Heart left ventricle (tissue), 16 donors: ENCODE data around the gene CNN3. TPM values are rescaled to one million over a fixed set of nuclear protein-coding genes. Genes with fewer than 3 reads are reported as not detected.

Source experiments
- ATAC-seq, 4 donors: fragments of 200-7000 bp; cut with Tn5 transposase; one replicate each; pipeline ENCODE4 v1.9.1; 2020 to 2022; ENCODE audit warnings: moderate library complexity in 4 of 4, mild to moderate bottlenecking in 3 of 4, moderate number of reproducible peaks in 1 of 4
- DNase-seq, 5 donors: peaks; one replicate each; pipeline ENCODE4 v3.0.0-alpha.2; 2020
- H3K27ac ChIP-seq, 12 donors: fragments of 200-600 bp; sonication (generic) in 4 of 12; one replicate each; pipeline versions ENCODE4 v1.5.0 to v1.8.0; 2016 to 2022; ENCODE audit warnings: mild to moderate bottlenecking in 2 of 12
- H3K27me3 ChIP-seq, 9 donors: fragments of 200-600 bp; sonication (generic) in 2 of 9; one replicate each; pipeline versions ENCODE4 v1.5.1 to v1.8.0; 2016 to 2022; ENCODE audit warnings: mild to moderate bottlenecking in 3 of 9
- H3K36me3 ChIP-seq, 9 donors: fragments of 200-600 bp; sonication (generic) in 2 of 9; one replicate each; pipeline versions ENCODE4 v1.5.0 to v1.8.0; 2018 to 2022; ENCODE audit warnings: mild to moderate bottlenecking in 2 of 9
- H3K4me1 ChIP-seq, 12 donors: fragments of 200-600 bp; sonication (generic) in 4 of 12; one replicate each; pipeline versions ENCODE4 v1.5.0 to v1.8.0; 2016 to 2022; ENCODE audit warnings: mild to moderate bottlenecking in 3 of 12
- H3K4me3 ChIP-seq, 12 donors: fragments of 200-600 bp; sonication (generic) in 4 of 12; one replicate each; pipeline versions ENCODE4 v1.5.0 to v1.8.0; 2017 to 2022; ENCODE audit warnings: mild to moderate bottlenecking in 9 of 12, moderate library complexity in 4 of 12
- H3K9me3 ChIP-seq, 12 donors: fragments of 200-600 bp; sonication (generic) in 4 of 12; one replicate each; pipeline versions ENCODE4 v1.5.0 to v1.8.0; 2016 to 2022; ENCODE audit warnings: mild to moderate bottlenecking in 1 of 12
- POLR2A ChIP-seq, 2 donors: fragments of 450-650 bp; IDR thresholded peaks; one replicate each; pipeline ENCODE4 v1.6.1; 2017; ENCODE audit warnings: antibody characterized with exemption in 2 of 2, mild to moderate bottlenecking in 2 of 2, moderate library complexity in 2 of 2
- WGBS, 4 donors: extraction: QIAGEN DNeasy Blood & Tissue Kit in 2 of 4; methylation state at CpG; one replicate each; pipeline versions ENCODE4 v1.1.5 to v1.1.7; 2013 to 2018; 5-methylcytosine and 5-hydroxymethylcytosine counted together
- intact Hi-C, 10 donors: fragments of 100-400 bp; cut with DNase I; formaldehyde crosslinking; loops; one replicate each; pipeline versions ENCODE4 v1.11.1 to v1.14.2; 2022
- polyA plus RNA-seq, 2 donors: library from polyadenylated mRNA; stranded (reverse); fragments of 200-250 nt; gene quantifications; one replicate each; pipeline ENCODE4 v1.2.3, GENCODE V29; 2013
- total RNA-seq, 9 donors: library from RNA; depleted of rRNA in 2 of 9; stranded (reverse); fragments of >200 nt in 2 of 9; fragmentation: NEBNext Ultra II Directional in 3 of 9; extraction: Animal tissue kit (Norgen Biotek cat#: 25700) in 3 of 9; gene quantifications; one replicate each; pipeline versions ENCODE4 v1.1.0 to v1.2.4, GENCODE V29; 2016 to 2023
- TF ChIP-seq, protein P1 (sequence below), 12 donors: fragments of 200-600 bp; sonication (generic) in 4 of 12; IDR thresholded peaks; one replicate each; pipeline versions ENCODE4 v1.5.0 to v1.8.0; 2018 to 2022; ENCODE audit warnings: antibody characterized with exemption in 12 of 12, mild to moderate bottlenecking in 5 of 12
- donor health status: ischemic (EF 13 %, LVEDD 7.1; RV severe dilation, severe dysfunction).
- donor health status: healthy with polysubstance abuse.
- donor health status: DM: no; HTN: yes; CAD: no.
- donor health status: DM: no; HTN: no; CAD: no.
- donor health status: ischemic (EF 25% LVEDD 6.9; RV normal size, moderate dysfunction).
- donor health status: ischemic (EF 25% LVEDD 5.7; RV mildly dilated, moderate dysfunction).
- donor health status: healthy.
- donor health status: DM: yes; HTN: yes; CAD: no.
- donor health status: ischemic (EF 35%, LVEDD 5.7; RV mildly dilated, moderate dysfunction).
- donor health status: nonischemic (EF 11% LVEDD 7.7; RV severe dilation, severe dysfunction).
- donor health status: DM: yes; HTN: yes; CAD: no.
- donor health status: PGD.
- donor health status: ischemic (EF 29% LVEDD 5.4; RV normal size, mild dysfunction).
- donor health status: nonischemic (EF 23%, LVEDD 6.1; RV moderate dilation, normal function).

The CNN3 gene
- total and polyA plus RNA-seq, 11 donors, result 23.8 to 115 (median 73.8) TPM

DNA sequence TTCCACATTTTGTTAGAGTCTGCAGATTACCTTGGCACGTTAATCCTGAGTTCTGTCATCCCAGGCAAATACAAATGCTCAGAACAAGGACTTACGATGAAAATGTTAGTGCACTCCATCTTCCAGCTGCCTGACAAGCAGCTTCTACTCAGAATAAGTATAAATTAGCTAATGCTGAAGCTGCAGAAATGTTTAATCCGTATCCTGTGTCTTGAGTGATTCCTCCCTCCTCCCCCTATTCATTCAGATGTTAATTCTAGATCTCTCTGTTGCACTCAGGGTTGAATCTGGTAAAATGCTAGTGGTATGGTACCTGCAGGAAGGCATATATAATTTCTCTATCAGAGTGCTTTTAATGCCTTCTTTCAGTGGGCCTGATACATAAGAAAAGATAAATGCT, 39.8 kb downstream of the CNN3 start:
- ATAC-seq, result no peak
- Histone ChIP-seq H3K9me3 (no peaks in the 10 kb centered on the region), H3K27ac (no peak overlapping the region), H3K4me3 (no peak overlapping the region), H3K27me3 (no peaks in the 10 kb centered on the region), H3K4me1 (peaks cover 0 to 11% (median 7%) of the 10 kb centered on the region in 12 donors), H3K36me3 (peaks cover 0 to 19% (median 7%) of the 10 kb centered on the region in 9 donors)
- WGBS, 4 donors, result 61 to 86% (median 80%) methylated on average over 3 of the region's 3 CpGs
- TF ChIP-seq, protein P1, sequence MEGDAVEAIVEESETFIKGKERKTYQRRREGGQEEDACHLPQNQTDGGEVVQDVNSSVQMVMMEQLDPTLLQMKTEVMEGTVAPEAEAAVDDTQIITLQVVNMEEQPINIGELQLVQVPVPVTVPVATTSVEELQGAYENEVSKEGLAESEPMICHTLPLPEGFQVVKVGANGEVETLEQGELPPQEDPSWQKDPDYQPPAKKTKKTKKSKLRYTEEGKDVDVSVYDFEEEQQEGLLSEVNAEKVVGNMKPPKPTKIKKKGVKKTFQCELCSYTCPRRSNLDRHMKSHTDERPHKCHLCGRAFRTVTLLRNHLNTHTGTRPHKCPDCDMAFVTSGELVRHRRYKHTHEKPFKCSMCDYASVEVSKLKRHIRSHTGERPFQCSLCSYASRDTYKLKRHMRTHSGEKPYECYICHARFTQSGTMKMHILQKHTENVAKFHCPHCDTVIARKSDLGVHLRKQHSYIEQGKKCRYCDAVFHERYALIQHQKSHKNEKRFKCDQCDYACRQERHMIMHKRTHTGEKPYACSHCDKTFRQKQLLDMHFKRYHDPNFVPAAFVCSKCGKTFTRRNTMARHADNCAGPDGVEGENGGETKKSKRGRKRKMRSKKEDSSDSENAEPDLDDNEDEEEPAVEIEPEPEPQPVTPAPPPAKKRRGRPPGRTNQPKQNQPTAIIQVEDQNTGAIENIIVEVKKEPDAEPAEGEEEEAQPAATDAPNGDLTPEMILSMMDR (IDR thresholded peaks at IDR 0.05), result no peak
- TF ChIP-seq POLR2A (IDR thresholded peaks at IDR 0.05), result no peak
- intact Hi-C loops, result no loop called here
- no peak for DNase-seq

GRCh38 chr1:94886361-94886760, 40.5 kb downstream of the CNN3 start:
- intact Hi-C loops, result no loop called here
- Histone ChIP-seq H3K4me1 (peaks cover 0 to 11% (median 7%) of the 10 kb centered on the region in 12 donors), H3K36me3 (peaks cover 0 to 12% (median 3%) of the 10 kb centered on the region in 9 donors), H3K27ac (no peak overlapping the region), H3K27me3 (no peaks in the 10 kb centered on the region), H3K9me3 (no peaks in the 10 kb centered on the region), H3K4me3 (no peak overlapping the region)
- no peak for TF ChIP-seq POLR2A (IDR thresholded peaks at IDR 0.05)
- TF ChIP-seq, protein P1 (IDR thresholded peaks at IDR 0.05), result no peak
- WGBS, 4 donors, result 81 to 86% (median 84%) methylated on average over 5 of the region's 5 CpGs
- DNase-seq (no peak), ATAC-seq (peak in 1 of 4 donors; percentile 16)

GRCh38 chr1:94884507-94884906, 42.4 kb downstream of the CNN3 start:
- peak overlapping the region in 4 of 12 donors; percentile 13 to 63 (median 19) for H3K27ac ChIP-seq
- WGBS, 4 donors, result 78 to 86% (median 81%) methylated on average over 6 of the region's 6 CpGs

DNA sequence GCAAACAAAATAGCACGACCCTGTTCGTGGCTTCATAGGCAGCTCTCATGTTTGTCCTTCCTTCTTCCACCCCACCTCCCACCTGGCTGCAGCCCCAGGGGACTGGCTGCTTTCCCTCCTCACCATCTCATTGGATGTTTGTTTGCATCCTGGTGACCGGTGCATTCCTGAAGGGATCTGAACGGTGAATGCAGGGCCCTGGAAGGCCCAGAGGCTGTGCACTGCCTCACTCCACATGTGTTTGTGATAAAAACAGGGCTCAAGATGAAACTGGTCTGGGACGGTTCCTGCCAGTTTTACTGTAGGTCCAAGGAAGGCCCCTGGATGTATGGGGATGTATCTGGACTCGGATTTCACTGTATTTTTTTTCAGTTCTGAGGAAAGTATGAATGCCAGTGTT, 42.8 kb downstream of the CNN3 start:
- Histone ChIP-seq H3K4me1 (peaks cover 0 to 11% (median 7%) of the 10 kb centered on the region in 12 donors), H3K4me3 (peak overlapping the region in 4 of 12 donors; percentile 16 to 43 (median 34)), H3K9me3 (no peaks in the 10 kb centered on the region), H3K36me3 (peaks cover 0 to 5% (median 0%) of the 10 kb centered on the region in 9 donors), H3K27me3 (no peaks in the 10 kb centered on the region), H3K27ac (peak overlapping the region in 5 of 12 donors; percentile 13 to 63 (median 19))
- TF ChIP-seq POLR2A (IDR thresholded peaks at IDR 0.05), result no peak
- TF ChIP-seq, protein P1 (IDR thresholded peaks at IDR 0.05), result no peak
- ATAC-seq, result peak in 2 of 4 donors; percentile 42 to 57
- no peak for DNase-seq
- WGBS, 4 donors, result 37 to 50% (median 49%) methylated on average over 6 of the region's 6 CpGs
- intact Hi-C loops, result no loop called here

More at GRCh38 chr1:94884507-94884906, 42.4 kb downstream of the CNN3 start:
- no peaks in the 10 kb centered on the region for H3K9me3 ChIP-seq
- intact Hi-C loops, result no loop called here
- H3K4me1 ChIP-seq, result peaks cover 0 to 11% (median 7%) of the 10 kb centered on the region in 12 donors
- no peak overlapping the region for H3K4me3 ChIP-seq
- peaks cover 0 to 6% (median 0%) of the 10 kb centered on the region in 9 donors for H3K36me3 ChIP-seq
- TF ChIP-seq, protein P1 (IDR thresholded peaks at IDR 0.05), result no peak
- TF ChIP-seq POLR2A (IDR thresholded peaks at IDR 0.05), result no peak
- ATAC-seq, result no peak
- no peak for DNase-seq
- no peaks in the 10 kb centered on the region for H3K27me3 ChIP-seq
